ENCODE data around the gene MLST8.

MLST8 gene

GRCh38 chr16:2180962-2181923 lies 24.0 kb upstream of the MLST8 start:
- no peak overlapping the region for H3K4me3 ChIP-seq (ENCODE audit: low read depth in 1 of 2, low read length in 2 of 2)
- H3K9ac ChIP-seq (ENCODE audit: low read depth in 1 of 2, low read length in 2 of 2): no peak overlapping the region
- H3K27ac ChIP-seq (ENCODE audit: low read depth, low read length): no peak overlapping the region
- peaks cover 4 to 12% of the 10 kb centered on the region in 2 donors for H3K36me3 ChIP-seq (ENCODE audit: control insufficient read depth in 1 of 2, insufficient read depth in 2 of 2, low read length in 2 of 2)
- peaks cover 0 to 13% of the 10 kb centered on the region in 2 donors for H3K27me3 ChIP-seq (ENCODE audit: control insufficient read depth in 1 of 2, insufficient read depth in 2 of 2, low read length in 2 of 2)
- H3K9me3 ChIP-seq (ENCODE audit: control insufficient read depth in 1 of 2, low read length in 2 of 2): no peaks in the 10 kb centered on the region
- H3K4me1 ChIP-seq (ENCODE audit: control insufficient read depth in 1 of 2, insufficient read depth in 2 of 2, low read length in 2 of 2): peaks cover 3 to 8% of the 10 kb centered on the region in 2 donors

- Histone ChIP-seq H3K36me3 (ENCODE audit: control insufficient read depth in 1 of 2, insufficient read depth in 2 of 2, low read length in 2 of 2) (peaks cover 1 to 7% of the 10 kb centered on the region in 2 donors), H3K4me1 (ENCODE audit: control insufficient read depth in 1 of 2, insufficient read depth in 2 of 2, low read length in 2 of 2) (peaks cover 3 to 8% of the 10 kb centered on the region in 2 donors), H3K27me3 (ENCODE audit: control insufficient read depth in 1 of 2, insufficient read depth in 2 of 2, low read length in 2 of 2) (peaks cover 0 to 13% of the 10 kb centered on the region in 2 donors), H3K27ac (ENCODE audit: low read depth, low read length) (no peak overlapping the region), H3K9me3 (ENCODE audit: control insufficient read depth in 1 of 2, low read length in 2 of 2) (no peaks in the 10 kb centered on the region), H3K9ac (ENCODE audit: low read depth in 1 of 2, low read length in 2 of 2) (no peak overlapping the region), H3K4me3 (ENCODE audit: low read depth in 1 of 2, low read length in 2 of 2) (no peak overlapping the region)
Measured at GRCh38 chr16:2181952-2182351, 23.3 kb upstream of the MLST8 start.

GRCh38 chr16:2183671-2184070 lies 21.6 kb upstream of the MLST8 start:
- no peak overlapping the region for H3K4me3 ChIP-seq (ENCODE audit: low read depth in 1 of 2, low read length in 2 of 2)
- no peak overlapping the region for H3K9ac ChIP-seq (ENCODE audit: low read depth in 1 of 2, low read length in 2 of 2)
- peaks cover 3 to 8% of the 10 kb centered on the region in 2 donors for H3K4me1 ChIP-seq (ENCODE audit: control insufficient read depth in 1 of 2, insufficient read depth in 2 of 2, low read length in 2 of 2)
- H3K27me3 ChIP-seq (ENCODE audit: control insufficient read depth in 1 of 2, insufficient read depth in 2 of 2, low read length in 2 of 2): peaks cover 0 to 13% of the 10 kb centered on the region in 2 donors
- no peaks in the 10 kb centered on the region for H3K36me3 ChIP-seq (ENCODE audit: control insufficient read depth in 1 of 2, insufficient read depth in 2 of 2, low read length in 2 of 2)
- H3K9me3 ChIP-seq (ENCODE audit: control insufficient read depth in 1 of 2, low read length in 2 of 2): no peaks in the 10 kb centered on the region
- no peak overlapping the region for H3K27ac ChIP-seq (ENCODE audit: low read depth, low read length)

GRCh38 chr16:2184346-2184745 lies 20.9 kb upstream of the MLST8 start:
- Histone ChIP-seq H3K9me3 (ENCODE audit: control insufficient read depth in 1 of 2, low read length in 2 of 2) (no peaks in the 10 kb centered on the region), H3K27ac (ENCODE audit: low read depth, low read length) (no peak overlapping the region), H3K27me3 (ENCODE audit: control insufficient read depth in 1 of 2, insufficient read depth in 2 of 2, low read length in 2 of 2) (peaks cover 0 to 13% of the 10 kb centered on the region in 2 donors), H3K9ac (ENCODE audit: low read depth in 1 of 2, low read length in 2 of 2) (no peak overlapping the region), H3K4me3 (ENCODE audit: low read depth in 1 of 2, low read length in 2 of 2) (no peak overlapping the region), H3K36me3 (ENCODE audit: control insufficient read depth in 1 of 2, insufficient read depth in 2 of 2, low read length in 2 of 2) (no peaks in the 10 kb centered on the region), H3K4me1 (ENCODE audit: control insufficient read depth in 1 of 2, insufficient read depth in 2 of 2, low read length in 2 of 2) (peaks cover 3 to 8% of the 10 kb centered on the region in 2 donors)

- H3K27me3 ChIP-seq (ENCODE audit: control insufficient read depth in 1 of 2, insufficient read depth in 2 of 2, low read length in 2 of 2): peaks cover 0 to 13% of the 10 kb centered on the region in 2 donors
- peaks cover 3 to 11% of the 10 kb centered on the region in 2 donors for H3K4me1 ChIP-seq (ENCODE audit: control insufficient read depth in 1 of 2, insufficient read depth in 2 of 2, low read length in 2 of 2)
- no peaks in the 10 kb centered on the region for H3K9me3 ChIP-seq (ENCODE audit: control insufficient read depth in 1 of 2, low read length in 2 of 2)
- no peak overlapping the region for H3K4me3 ChIP-seq (ENCODE audit: low read depth in 1 of 2, low read length in 2 of 2)
- H3K9ac ChIP-seq (ENCODE audit: low read depth in 1 of 2, low read length in 2 of 2): no peak overlapping the region
- H3K36me3 ChIP-seq (ENCODE audit: control insufficient read depth in 1 of 2, insufficient read depth in 2 of 2, low read length in 2 of 2): no peaks in the 10 kb centered on the region
- H3K27ac ChIP-seq (ENCODE audit: low read depth, low read length): no peak overlapping the region
Measured at GRCh38 chr16:2184962-2185361, 20.3 kb upstream of the MLST8 start.

- no peak overlapping the region for H3K27ac ChIP-seq (ENCODE audit: low read depth, low read length)
- H3K9me3 ChIP-seq (ENCODE audit: control insufficient read depth in 1 of 2, low read length in 2 of 2): no peaks in the 10 kb centered on the region
- no peak overlapping the region for H3K4me3 ChIP-seq (ENCODE audit: low read depth in 1 of 2, low read length in 2 of 2)
- H3K36me3 ChIP-seq (ENCODE audit: control insufficient read depth in 1 of 2, insufficient read depth in 2 of 2, low read length in 2 of 2): no peaks in the 10 kb centered on the region
- H3K4me1 ChIP-seq (ENCODE audit: control insufficient read depth in 1 of 2, insufficient read depth in 2 of 2, low read length in 2 of 2): peaks cover 3 to 11% of the 10 kb centered on the region in 2 donors
- H3K27me3 ChIP-seq (ENCODE audit: control insufficient read depth in 1 of 2, insufficient read depth in 2 of 2, low read length in 2 of 2): peaks cover 0 to 13% of the 10 kb centered on the region in 2 donors
- no peak overlapping the region for H3K9ac ChIP-seq (ENCODE audit: low read depth in 1 of 2, low read length in 2 of 2)
Measured at GRCh38 chr16:2186064-2186463, 19.2 kb upstream of the MLST8 start.

- H3K27me3 ChIP-seq (ENCODE audit: control insufficient read depth in 1 of 2, insufficient read depth in 2 of 2, low read length in 2 of 2): peaks cover 0 to 13% of the 10 kb centered on the region in 2 donors
- no peaks in the 10 kb centered on the region for H3K9me3 ChIP-seq (ENCODE audit: control insufficient read depth in 1 of 2, low read length in 2 of 2)
- no peak overlapping the region for H3K9ac ChIP-seq (ENCODE audit: low read depth in 1 of 2, low read length in 2 of 2)
- no peak overlapping the region for H3K4me3 ChIP-seq (ENCODE audit: low read depth in 1 of 2, low read length in 2 of 2)
- no peaks in the 10 kb centered on the region for H3K36me3 ChIP-seq (ENCODE audit: control insufficient read depth in 1 of 2, insufficient read depth in 2 of 2, low read length in 2 of 2)
- peaks cover 3 to 11% of the 10 kb centered on the region in 2 donors for H3K4me1 ChIP-seq (ENCODE audit: control insufficient read depth in 1 of 2, insufficient read depth in 2 of 2, low read length in 2 of 2)
- no peak overlapping the region for H3K27ac ChIP-seq (ENCODE audit: low read depth, low read length)
Measured at GRCh38 chr16:2186505-2186904, 18.7 kb upstream of the MLST8 start.

GRCh38 chr16:2187212-2187611 lies 18.0 kb upstream of the MLST8 start:
- Histone ChIP-seq H3K9ac (ENCODE audit: low read depth in 1 of 2, low read length in 2 of 2) (no peak overlapping the region), H3K4me3 (ENCODE audit: low read depth in 1 of 2, low read length in 2 of 2) (no peak overlapping the region), H3K9me3 (ENCODE audit: control insufficient read depth in 1 of 2, low read length in 2 of 2) (no peaks in the 10 kb centered on the region), H3K27me3 (ENCODE audit: control insufficient read depth in 1 of 2, insufficient read depth in 2 of 2, low read length in 2 of 2) (peaks cover 0 to 13% of the 10 kb centered on the region in 2 donors), H3K27ac (ENCODE audit: low read depth, low read length) (no peak overlapping the region), H3K4me1 (ENCODE audit: control insufficient read depth in 1 of 2, insufficient read depth in 2 of 2, low read length in 2 of 2) (peaks cover 3 to 11% of the 10 kb centered on the region in 2 donors), H3K36me3 (ENCODE audit: control insufficient read depth in 1 of 2, insufficient read depth in 2 of 2, low read length in 2 of 2) (no peaks in the 10 kb centered on the region)

- no peaks in the 10 kb centered on the region for H3K36me3 ChIP-seq (ENCODE audit: control insufficient read depth in 1 of 2, insufficient read depth in 2 of 2, low read length in 2 of 2)
- no peaks in the 10 kb centered on the region for H3K9me3 ChIP-seq (ENCODE audit: control insufficient read depth in 1 of 2, low read length in 2 of 2)
- no peak overlapping the region for H3K4me3 ChIP-seq (ENCODE audit: low read depth in 1 of 2, low read length in 2 of 2)
- no peak overlapping the region for H3K27ac ChIP-seq (ENCODE audit: low read depth, low read length)
- H3K4me1 ChIP-seq (ENCODE audit: control insufficient read depth in 1 of 2, insufficient read depth in 2 of 2, low read length in 2 of 2): peaks cover 3 to 11% of the 10 kb centered on the region in 2 donors
- H3K27me3 ChIP-seq (ENCODE audit: control insufficient read depth in 1 of 2, insufficient read depth in 2 of 2, low read length in 2 of 2): peaks cover 0 to 13% of the 10 kb centered on the region in 2 donors
- no peak overlapping the region for H3K9ac ChIP-seq (ENCODE audit: low read depth in 1 of 2, low read length in 2 of 2)
Measured at GRCh38 chr16:2188395-2188794, 16.9 kb upstream of the MLST8 start.

GRCh38 chr16:2189252-2189893 lies 15.9 kb upstream of the MLST8 start:
- Histone ChIP-seq H3K27ac (ENCODE audit: low read depth, low read length) (no peak overlapping the region), H3K9ac (ENCODE audit: low read depth in 1 of 2, low read length in 2 of 2) (no peak overlapping the region), H3K4me3 (ENCODE audit: low read depth in 1 of 2, low read length in 2 of 2) (no peak overlapping the region), H3K36me3 (ENCODE audit: control insufficient read depth in 1 of 2, insufficient read depth in 2 of 2, low read length in 2 of 2) (no peaks in the 10 kb centered on the region), H3K4me1 (ENCODE audit: control insufficient read depth in 1 of 2, insufficient read depth in 2 of 2, low read length in 2 of 2) (peaks cover 2 to 9% of the 10 kb centered on the region in 2 donors), H3K9me3 (ENCODE audit: control insufficient read depth in 1 of 2, low read length in 2 of 2) (no peaks in the 10 kb centered on the region), H3K27me3 (ENCODE audit: control insufficient read depth in 1 of 2, insufficient read depth in 2 of 2, low read length in 2 of 2) (peaks cover 7 to 13% of the 10 kb centered on the region in 2 donors)
